IMR-90 (cell line): ENCODE data around the gene IP6K3. TPM values are rescaled to one million over a fixed set of nuclear protein-coding genes. Genes with fewer than 3 reads are reported as not detected.

ENCODE experiments used
- ATAC-seq: fragments of 200-7000 bp; cut with Tn5 transposase; 2 replicates; pipeline ENCODE4 v1.9.1; 2020; ENCODE audit warnings: low read depth, mild to moderate bottlenecking, moderate library complexity
- BruUV-seq: library from RNA; stranded (reverse); fragments of 400-500 nt; replicated peaks from 2 replicates; lab custom pipeline; 2021; lab: Mats Ljungman, UMichigan
- CTCF ChIA-PET: fragments of 300-600 bp; formaldehyde crosslinking; extraction: SDS; loops from one replicate; lab custom pipeline; 2021; ENCODE audit warnings: antibody characterized with exemption; lab: Yijun Ruan, JAX
- POLR2A ChIA-PET: fragments of 300-600 bp; sonication (Branson Sonifier 250); formaldehyde crosslinking; loops from one replicate; lab custom pipeline; 2022; ENCODE audit warnings: antibody characterized with exemption; ENCODE audit not compliant: unreplicated experiment; lab: Charles Lee
- DNase-seq: peaks from one replicate; pipeline ENCODE4 v3.0.0; 2013
- H2AFZ ChIP-seq: replicated peaks from 2 replicates; pipeline ENCODE3; 2013; ENCODE audit warnings: low read length, mild to moderate bottlenecking; ENCODE audit not compliant: poor library complexity
- H2AK5ac ChIP-seq: 2 replicates; pipeline ENCODE4 v1.6.1; 2013; ENCODE audit warnings: low read depth, low read length, inconsistent platforms
- H2AK9ac ChIP-seq: replicated peaks from 2 replicates; pipeline ENCODE3; 2013; ENCODE audit warnings: mild to moderate bottlenecking, low read depth, low read length, moderate library complexity; ENCODE audit not compliant: poor library complexity
- H2BK120ac ChIP-seq: 2 replicates; pipeline ENCODE4 v1.6.1; 2013; ENCODE audit warnings: low read depth, low read length, inconsistent platforms
- H2BK15ac ChIP-seq: 3 replicates; pipeline ENCODE4 v1.6.1; 2013; ENCODE audit warnings: low read depth, low read length, inconsistent platforms
- H2BK20ac ChIP-seq: 2 replicates; pipeline ENCODE4 v1.6.1; 2013; ENCODE audit warnings: low read depth, mild to moderate bottlenecking, inconsistent platforms, low read length, moderate library complexity
- H2BK5ac ChIP-seq: 2 replicates; pipeline ENCODE4 v1.6.1; 2013; ENCODE audit warnings: mild to moderate bottlenecking, low read depth, low read length, inconsistent platforms; ENCODE audit not compliant: poor library complexity, severe bottlenecking
- H3K14ac ChIP-seq: replicated peaks from 2 replicates; pipeline ENCODE4 v1.6.1; 2013; ENCODE audit warnings: low read depth, low read length, inconsistent platforms
- H3K18ac ChIP-seq: 2 replicates; pipeline ENCODE4 v1.6.1; 2013; ENCODE audit warnings: low read depth, low read length, control low read depth
- H3K23ac ChIP-seq: 2 replicates; pipeline ENCODE4 v1.6.1; 2013; ENCODE audit warnings: low read depth, low read length, inconsistent platforms
- H3K27ac ChIP-seq: 2 replicates; pipeline ENCODE4 v1.5.1; 2013; ENCODE audit warnings: mild to moderate bottlenecking, control low read depth, low read length; ENCODE audit not compliant: insufficient read depth
- H3K27me3 ChIP-seq: 2 replicates; pipeline ENCODE4 v1.6.1; 2013; ENCODE audit warnings: low read length; ENCODE audit not compliant: control insufficient read depth, insufficient read depth
- H3K36me3 ChIP-seq: 2 replicates; pipeline ENCODE4 v1.6.1; 2013; ENCODE audit warnings: low read length, mixed read lengths; ENCODE audit not compliant: control insufficient read depth, insufficient read depth
- H3K4ac ChIP-seq: 2 replicates; pipeline ENCODE4 v1.6.1; 2013; ENCODE audit warnings: low read depth, low read length, inconsistent platforms
- H3K4me1 ChIP-seq: 2 replicates; pipeline ENCODE4 v1.6.1; 2013; ENCODE audit warnings: low read length, mixed read lengths; ENCODE audit not compliant: control insufficient read depth, insufficient read depth
- H3K4me2 ChIP-seq: 2 replicates; pipeline ENCODE4 v1.6.1; 2013; ENCODE audit warnings: low read depth, mild to moderate bottlenecking, control low read depth, low read length, moderate library complexity
- H3K4me3 ChIP-seq: 2 replicates; pipeline ENCODE4 v1.5.1; 2013; ENCODE audit warnings: low read depth, mild to moderate bottlenecking, control low read depth, low read length, moderate library complexity; ENCODE audit not compliant: insufficient read depth
- H3K56ac ChIP-seq: 2 replicates; pipeline ENCODE4 v1.6.1; 2013; ENCODE audit warnings: low read length, inconsistent platforms; ENCODE audit not compliant: insufficient read depth; ENCODE audit errors: extremely low read depth
- H3K79me1 ChIP-seq, 2 experiments: 2 replicates each; pipeline ENCODE4 v1.6.1; 2013; ENCODE audit warnings: low read length in 2 of 2, inconsistent platforms in 1 of 2, low read depth in 1 of 2
- H3K9ac ChIP-seq: 2 replicates; pipeline ENCODE4 v1.6.1; 2013; ENCODE audit warnings: low read depth, low read length, control low read depth
- H3K9me1 ChIP-seq: 2 replicates; pipeline ENCODE4 v1.6.1; 2013; ENCODE audit warnings: low read length, inconsistent platforms; ENCODE audit not compliant: insufficient read depth
- H3K9me3 ChIP-seq: 2 replicates; pipeline ENCODE4 v1.6.1; 2013; ENCODE audit warnings: low read length; ENCODE audit not compliant: control insufficient read depth, insufficient read depth
- H4K20me1 ChIP-seq: 2 replicates; pipeline ENCODE4 v1.6.1; 2013; ENCODE audit warnings: low read length, inconsistent platforms; ENCODE audit not compliant: insufficient read depth
- H4K5ac ChIP-seq: 2 replicates; pipeline ENCODE4 v1.6.1; 2013; ENCODE audit warnings: mild to moderate bottlenecking, low read depth, low read length, control low read depth
- H4K8ac ChIP-seq, 2 experiments: 2 replicates each; pipeline ENCODE4 v1.6.1; 2013; ENCODE audit warnings: low read depth in 2 of 2, low read length in 2 of 2, control low read depth in 1 of 2, inconsistent platforms in 1 of 2
- H4K91ac ChIP-seq: 2 replicates; pipeline ENCODE4 v1.6.1; 2013; ENCODE audit warnings: low read depth, low read length, inconsistent platforms; ENCODE audit not compliant: insufficient read depth
- CEBPB ChIP-seq: IDR thresholded peaks from 2 replicates; pipeline ENCODE4 v1.6.1; 2012; ENCODE audit warnings: low read depth, low read length, improper control_type of control experiment
- MAZ ChIP-seq: IDR thresholded peaks from 2 replicates; pipeline ENCODE4 v1.6.1; 2012; ENCODE audit warnings: low read depth, mild to moderate bottlenecking, low read length, improper control_type of control experiment, moderate library complexity, borderline replicate concordance
- WGBS, 2 experiments: methylation state at CpG; one replicate each; pipeline versions ENCODE4 v1.1.5 to v1.1.7; 2013; ENCODE audit warnings: missing lambda C conversion rate in 2 of 2; ENCODE audit not compliant: insufficient read length in 1 of 2; ENCODE audit errors: extremely low coverage in 2 of 2; 5-methylcytosine and 5-hydroxymethylcytosine counted together
- dilution Hi-C: fragments of 300-500 bp; cut with HindIII; formaldehyde crosslinking; loops from one replicate; pipeline ENCODE4 v1.14.3; 2018; ENCODE audit warnings: low sequenced_read_pairs; ENCODE audit not compliant: unreplicated experiment
- in situ Hi-C: fragments of 300-500 bp; cut with MboI; formaldehyde crosslinking; loops from 3 replicates; pipeline ENCODE4 v1.14.3; 2019; ENCODE audit warnings: low sequenced_read_pairs, inconsistent platforms, mixed read lengths
- intact Hi-C: fragments of 100-400 bp; cut with micrococcal nuclease; formaldehyde crosslinking; loops from 2 replicates; pipeline ENCODE4 v1.10.0; 2022
- polyA plus RNA-seq, 3 experiments: library from polyadenylated mRNA; depleted of rRNA; stranded (reverse); fragments of >200 nt; gene quantifications; 2 replicates each; pipeline ENCODE4 v1.2.3, GENCODE V29; 2012; ENCODE audit warnings: low replicate concordance in 1 of 3
- total RNA-seq: library from RNA; depleted of rRNA; stranded (reverse); fragments of >200 nt; gene quantifications from 2 replicates; pipeline ENCODE4 v1.2.3, GENCODE V29; 2012

Gene IP6K3
- total and polyA plus RNA-seq, 2 of the 4 experiments (the other 2 are of a cell fraction): 0.18 to 0.51 TPM

- Histone ChIP-seq H3K27me3 (no peaks in the 10 kb centered on the region), H4K8ac (peak overlapping the region in 1 of 2 experiments; percentile 40; a peak in 1 of 4 replicates), H2BK120ac (peak overlapping the region; percentile 30; the same call in 1 of the 2 replicates), H3K4ac (peak overlapping the region; percentile 45), H2AK5ac (0 out of 2 replicates have a peak overlapping the region, but pooled peaks have one; percentile 69), H2BK20ac (no peak overlapping the region), H3K9me1 (peaks cover 21% of the 10 kb centered on the region), H3K4me3 (no peak overlapping the region), H4K20me1 (no peaks in the 10 kb centered on the region), H2BK5ac (no peak overlapping the region), H3K9me3 (no peaks in the 10 kb centered on the region), H3K23ac (no peak overlapping the region), H3K79me1 (no peaks in the 10 kb centered on the region), H3K4me1 (peaks cover 21% of the 10 kb centered on the region), H3K27ac (peak overlapping the region; percentile 13; the same call in 1 of the 2 replicates), H3K4me2 (no peak overlapping the region), H3K18ac (peak overlapping the region; percentile 27; the same call in 1 of the 2 replicates), H3K14ac (peak overlapping the region; percentile 45; the same call in 1 of the 2 replicates), H3K56ac (no peak overlapping the region), H3K9ac (no peak overlapping the region), H2AK9ac (peak overlapping the region; percentile 37), H3K36me3 (no peaks in the 10 kb centered on the region), H2BK15ac (peak overlapping the region; percentile 6; the same call in 1 of the 3 replicates), H4K91ac (0 out of 2 replicates have a peak overlapping the region, but pooled peaks have one; percentile 29), H4K5ac (no peak overlapping the region), H2AFZ (peak overlapping the region; percentile 56)
- 40% methylated on average over 1 of the region's 8 CpGs; no CpG with 5 or more reads in 1 of the 2 experiments for WGBS, 2 experiments
- intact Hi-C loops: loop anchor here (10.0 kb wide), 1 partner anchor 222 kb away; the partner anchor contains the start of gene ZBTB9
- DNase-seq: peak; percentile 37
- POLR2A ChIA-PET: no interaction called here
- CTCF ChIA-PET: no interaction called here
- ATAC-seq: peak; percentile 18
- TF ChIP-seq CEBPB (peak; percentile 48; the same call in 1 of the 2 replicates), MAZ (no peak)
- no TSS peak for BruUV-seq
- dilution Hi-C loops: no loop called here
- in situ Hi-C loops: no loop called here
Measured at GRCh38 chr6:33677143-33677660, 69.5 kb downstream of the IP6K3 start.
